HCT116 (cell line): Measurements from ENCODE around the gene RNF212B. TPM values are rescaled to one million over a fixed set of nuclear protein-coding genes. Genes with fewer than 3 reads are reported as not detected.
A peak's percentile ranks its signal among the peaks of the same experiment; 100 is the strongest.

ENCODE experiments used
- ATAC-seq: fragments of 200-7000 bp; cut with Tn5 transposase; 2 replicates; pipeline ENCODE4 v1.9.1; 2020; ENCODE audit warnings: mild to moderate bottlenecking, moderate library complexity
- BruUV-seq: library from RNA; stranded (reverse); fragments of 400-500 nt; replicated peaks from 2 replicates; lab custom pipeline; 2021; lab: Mats Ljungman, UMichigan
- CTCF ChIA-PET: fragments of 300-600 bp; sonication (Branson Sonifier 250); formaldehyde crosslinking; loops from one replicate; lab custom pipeline; 2021; ENCODE audit warnings: antibody characterized with exemption; lab: Charles Lee
- POLR2A ChIA-PET: fragments of 300-600, 350-600 bp; sonication (Branson Sonifier 250); formaldehyde crosslinking; loops from one replicate; lab custom pipeline; 2021; ENCODE audit warnings: antibody characterized with exemption; lab: Charles Lee
- RAD21 ChIA-PET, 2 experiments: fragments of 300-600 bp; sonication (Branson Sonifier 250); formaldehyde crosslinking; loops; one replicate each; lab custom pipeline; 2023; ENCODE audit warnings: low total read pairs in 2 of 2; ENCODE audit not compliant: uncharacterized antibody in 2 of 2, unreplicated experiment in 2 of 2, low non-redundant PET in 1 of 2; lab: Charles Lee
- DNase-seq: peaks from one replicate; pipeline ENCODE4 v3.0.0-alpha.2; 2010; ENCODE audit warnings: low read depth, low spot score
- H2AFZ ChIP-seq: fragments of 200-600 bp; shearing (Covaris generic), sonication (generic); 2 replicates; pipeline ENCODE4 v1.6.1; 2017; ENCODE audit warnings: low read depth, mixed run types, mixed read lengths, antibody characterized with exemption, low read length; ENCODE audit not compliant: poor library complexity, severe bottlenecking
- H3K27ac ChIP-seq: 2 replicates; pipeline ENCODE4 v1.5.1; 2012; ENCODE audit warnings: low read depth, low read length
- H3K27me3 ChIP-seq: fragments of 200-600 bp; sonication (generic); 2 replicates; pipeline ENCODE4 v1.6.1; 2016; ENCODE audit warnings: mixed run types, low read length, mixed read lengths; ENCODE audit not compliant: insufficient read depth
- H3K36me3 ChIP-seq, 2 experiments: fragments of 200-500 bp in 1 of 2; fragments of 200-600 bp in 1 of 2; sonication (Bioruptor generic) in 1 of 2; sonication (generic) in 1 of 2; 2 replicates each; pipeline versions ENCODE4 v1.5.1 to v1.6.1; 2014 to 2016; ENCODE audit warnings: low read length in 2 of 2, inconsistent platforms in 1 of 2, mixed read lengths in 1 of 2, mixed run types in 1 of 2; ENCODE audit not compliant: insufficient read depth in 2 of 2, control insufficient read depth in 1 of 2
- H3K4me1 ChIP-seq, 2 experiments: fragments of 200-600 bp in 1 of 2; sonication (generic) in 1 of 2; 2 replicates each; pipeline versions ENCODE4 v1.5.1 to v1.6.1; 2012 to 2017; ENCODE audit warnings: low read length in 2 of 2, inconsistent platforms in 1 of 2, mild to moderate bottlenecking in 1 of 2, mixed read lengths in 1 of 2, mixed run types in 1 of 2, moderate library complexity in 1 of 2; ENCODE audit not compliant: insufficient read depth in 2 of 2, control insufficient read depth in 1 of 2
- H3K4me2 ChIP-seq: fragments of 200-600 bp; sonication (generic); 2 replicates; pipeline ENCODE4 v1.6.1; 2017; ENCODE audit warnings: mixed run types, low read length, mixed read lengths
- H3K4me3 ChIP-seq, 2 experiments: fragments of 200-600 bp in 1 of 2; sonication (generic) in 1 of 2; replicated peaks in 1 of 2; 2 replicates each; pipeline ENCODE4 v1.5.1; 2011 to 2016; ENCODE audit warnings: low read length in 2 of 2, control low read depth in 1 of 2, low read depth in 1 of 2, mild to moderate bottlenecking in 1 of 2, mixed read lengths in 1 of 2, mixed run types in 1 of 2
- H3K79me2 ChIP-seq: fragments of 200-600 bp; sonication (generic); 2 replicates; pipeline ENCODE4 v1.6.1; 2017; ENCODE audit warnings: mild to moderate bottlenecking, mixed run types, low read length, moderate library complexity, mixed read lengths; ENCODE audit not compliant: insufficient read depth
- H3K9ac ChIP-seq: fragments of 200-600 bp; sonication (generic); 2 replicates; pipeline ENCODE4 v1.6.1; 2016; ENCODE audit warnings: low read length, mixed read lengths
- H3K9me2 ChIP-seq: fragments of 200-600 bp; sonication (generic), shearing (Covaris generic); 2 replicates; pipeline ENCODE4 v1.6.1; 2017; ENCODE audit warnings: mixed run types, mild to moderate bottlenecking, moderate library complexity; ENCODE audit not compliant: insufficient read depth
- H3K9me3 ChIP-seq, 2 experiments: fragments of 200-500 bp in 1 of 2; fragments of 200-600 bp in 1 of 2; sonication (Bioruptor generic) in 1 of 2; sonication (generic) in 1 of 2; 2 replicates each; pipeline ENCODE4 v1.6.1; 2014 to 2017; ENCODE audit warnings: low read length in 2 of 2, mixed read lengths in 2 of 2, inconsistent platforms in 1 of 2, low read depth in 1 of 2, mild to moderate bottlenecking in 1 of 2, mixed run types in 1 of 2, moderate library complexity in 1 of 2; ENCODE audit not compliant: control insufficient read depth in 1 of 2, insufficient read depth in 1 of 2
- H4K20me1 ChIP-seq: fragments of 200-600 bp; sonication (generic), shearing (Covaris generic); 2 replicates; pipeline ENCODE4 v1.6.1; 2017; ENCODE audit warnings: mixed run types, mild to moderate bottlenecking, moderate library complexity; ENCODE audit not compliant: insufficient read depth
- ATF3 ChIP-seq: IDR thresholded peaks from 2 replicates; pipeline ENCODE4 v1.6.1; 2012
- CBX3 ChIP-seq: IDR thresholded peaks from 2 replicates; pipeline ENCODE4 v1.6.1; 2012; ENCODE audit warnings: low read depth
- CTCF ChIP-seq, 3 experiments: fragments of 200-600 bp in 1 of 3; sonication (generic) in 1 of 3; IDR thresholded peaks in 2 of 3; conservative IDR thresholded peaks in 1 of 3; 2 replicates each; pipeline ENCODE4 v1.5.1; 2012 to 2017; ENCODE audit warnings: low read depth in 2 of 3, low read length in 2 of 3, antibody characterized with exemption in 1 of 3, borderline replicate concordance in 1 of 3, control low read depth in 1 of 3, mild to moderate bottlenecking in 1 of 3, mixed read lengths in 1 of 3, mixed run types in 1 of 3, moderate library complexity in 1 of 3; ENCODE audit not compliant: insufficient read depth in 1 of 3
- EGR1 ChIP-seq: IDR thresholded peaks from 2 replicates; pipeline ENCODE4 v1.6.1; 2012; ENCODE audit warnings: low read depth
- ELF1 ChIP-seq: IDR thresholded peaks from 2 replicates; pipeline ENCODE4 v1.6.1; 2012; ENCODE audit warnings: low read depth, borderline replicate concordance
- EZH2 ChIP-seq: fragments of 200-600 bp; sonication (generic); IDR thresholded peaks from 2 replicates; pipeline ENCODE4 v1.6.1; 2017; ENCODE audit warnings: antibody characterized with exemption, mixed run types
- EZH2phosphoT487 ChIP-seq: fragments of 200-600 bp; IDR thresholded peaks from 2 replicates; pipeline ENCODE4 v1.6.1; 2018; ENCODE audit warnings: antibody characterized with exemption, borderline replicate concordance
- JUND ChIP-seq: IDR thresholded peaks from 2 replicates; pipeline ENCODE4 v1.6.1; 2012
- POLR2A ChIP-seq: IDR thresholded peaks from 2 replicates; pipeline ENCODE4 v1.7.0; 2011; ENCODE audit warnings: borderline replicate concordance; ENCODE audit not compliant: insufficient read depth, insufficient read length; ENCODE audit errors: extremely low read depth
- POLR2AphosphoS5 ChIP-seq: IDR thresholded peaks from 2 replicates; pipeline ENCODE4 v1.6.1; 2011; ENCODE audit warnings: mild to moderate bottlenecking, low read depth, low read length, moderate library complexity
- REST ChIP-seq: IDR thresholded peaks from 2 replicates; pipeline ENCODE4 v1.6.1; 2012; ENCODE audit warnings: low read depth
- SRF ChIP-seq: IDR thresholded peaks from 2 replicates; pipeline ENCODE4 v1.6.1; 2012; ENCODE audit warnings: low read depth
- TCF7L2 ChIP-seq: IDR thresholded peaks from 2 replicates; pipeline ENCODE4 v1.7.0; 2011; ENCODE audit warnings: borderline replicate concordance, inconsistent platforms; ENCODE audit not compliant: insufficient read depth, insufficient read length; ENCODE audit errors: extremely low read depth
- YY1 ChIP-seq: IDR thresholded peaks from 2 replicates; pipeline ENCODE4 v1.6.1; 2011; ENCODE audit warnings: low read length, low read depth, moderate library complexity, mild to moderate bottlenecking; ENCODE audit not compliant: insufficient replicate concordance; ENCODE audit errors: extremely low read depth
- ZFX ChIP-seq: fragments of 450-650 bp; IDR thresholded peaks from 2 replicates; pipeline ENCODE4 v1.6.1; 2017
- intact Hi-C: fragments of 100-400 bp; cut with micrococcal nuclease; formaldehyde crosslinking; loops from 2 replicates; pipeline ENCODE4 v1.10.0; 2022
- total RNA-seq: library from RNA; stranded (reverse); gene quantifications from one replicate; pipeline ENCODE4 v1.2.1, GENCODE V29; 2021; ENCODE audit not compliant: unreplicated experiment

Gene RNF212B
- total RNA-seq, 1 experiment from 2014 or later, result not detected

- Histone ChIP-seq H3K4me2 (peak overlapping the region; percentile 97), H3K4me3 (peak overlapping the region; percentile 54 to 64), H3K9me3 (no peaks in the 10 kb centered on the region), H3K9me2 (no peaks in the 10 kb centered on the region), H3K27me3 (no peaks in the 10 kb centered on the region), H3K36me3 (no peaks in the 10 kb centered on the region), H3K79me2 (no peaks in the 10 kb centered on the region), H3K9ac (peak overlapping the region; percentile 82), H4K20me1 (no peaks in the 10 kb centered on the region), H2AFZ (no peak overlapping the region), H3K27ac (peak overlapping the region; percentile 96), H3K4me1 (peaks cover 18 to 41% of the 10 kb centered on the region in 2 experiments)
- ChIA-PET POLR2A (interaction anchor here (0.7 to 2.0 kb wide), 6 partner anchors 9 to 192 kb away, joined by 3 to 13 read pairs (median 4); partner anchors contain the start of gene PABPN1), CTCF (interaction anchor here (1.0 to 4.8 kb wide), 9 partner anchors 8 to 206 kb away, joined by 3 to 27 read pairs (median 5); partner anchors contain the start of genes ACIN1, C14orf119, HOMEZ and PABPN1), RAD21 (interaction anchor here (0.6 to 1.1 kb wide), 2 partner anchors 58 to 181 kb away, joined by 3 to 8 read pairs; no protein-coding TSS in a partner anchor)
- BruUV-seq, result no TSS peak
- DNase-seq, result peak; percentile 95
- ATAC-seq, result peak; percentile 84
- TF ChIP-seq POLR2AphosphoS5 (peak; percentile 33), SRF (no peak), TCF7L2 (peak; percentile 95), JUND (no peak), ATF3 (no peak), EZH2 (no peak), YY1 (peak; percentile 38), ZFX (no peak), CBX3 (no peak), EZH2phosphoT487 (no peak), REST (no peak), POLR2A (peak; percentile 33), EGR1 (no peak), ELF1 (no peak), CTCF (IDR thresholded peaks at IDR 0.05 in 2 of 3, conservative IDR thresholded peaks at IDR 0.05 in 1 of 3; ENCODE audit: borderline replicate concordance in 1 of 3, insufficient read depth in 1 of 3, low read depth in 2 of 3, low read length in 2 of 3) (peak in 2 of 3 experiments; percentile 69 to 70; a peak in 4 of 6 replicates)
- intact Hi-C loops, result loop anchor here (10.0 kb wide), 1 partner anchor 317 kb away; the partner anchor contains the start of gene AJUBA
Measured at GRCh38 chr14:23301288-23301968, 63.7 kb downstream of the RNF212B start.
